GM12874 (cell line): ENCODE measurements around the gene IRF2BP2.

Source experiments
- TF ChIP-seq, protein P1 (sequence below): IDR thresholded peaks from 2 replicates; pipeline ENCODE4 v1.5.1; 2011; ENCODE audit warnings: low read depth, mild to moderate bottlenecking, control low read depth, low read length, moderate library complexity; ENCODE audit not compliant: insufficient read depth

The IRF2BP2 gene

DNA sequence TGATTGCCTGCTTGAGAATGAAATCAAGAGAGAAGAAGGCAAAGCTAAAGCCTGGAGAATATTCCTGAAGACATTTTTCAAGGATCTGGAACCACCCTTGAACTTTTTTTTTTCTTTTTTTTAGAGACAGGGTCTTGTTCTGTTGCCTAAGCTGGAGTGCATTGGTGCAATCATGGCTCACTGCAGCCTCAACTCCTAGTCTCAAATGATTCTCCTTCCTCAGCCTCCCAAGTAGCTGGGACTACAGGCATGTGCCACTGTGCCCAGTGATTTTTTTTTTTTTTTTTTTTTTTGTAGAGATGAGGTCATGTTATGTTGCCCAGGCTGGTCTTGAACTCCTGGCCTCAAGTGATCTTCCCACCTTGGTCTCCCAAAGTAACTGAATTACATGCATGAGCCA lies 22.2 kb upstream of the IRF2BP2 start:
- TF ChIP-seq, protein P1, sequence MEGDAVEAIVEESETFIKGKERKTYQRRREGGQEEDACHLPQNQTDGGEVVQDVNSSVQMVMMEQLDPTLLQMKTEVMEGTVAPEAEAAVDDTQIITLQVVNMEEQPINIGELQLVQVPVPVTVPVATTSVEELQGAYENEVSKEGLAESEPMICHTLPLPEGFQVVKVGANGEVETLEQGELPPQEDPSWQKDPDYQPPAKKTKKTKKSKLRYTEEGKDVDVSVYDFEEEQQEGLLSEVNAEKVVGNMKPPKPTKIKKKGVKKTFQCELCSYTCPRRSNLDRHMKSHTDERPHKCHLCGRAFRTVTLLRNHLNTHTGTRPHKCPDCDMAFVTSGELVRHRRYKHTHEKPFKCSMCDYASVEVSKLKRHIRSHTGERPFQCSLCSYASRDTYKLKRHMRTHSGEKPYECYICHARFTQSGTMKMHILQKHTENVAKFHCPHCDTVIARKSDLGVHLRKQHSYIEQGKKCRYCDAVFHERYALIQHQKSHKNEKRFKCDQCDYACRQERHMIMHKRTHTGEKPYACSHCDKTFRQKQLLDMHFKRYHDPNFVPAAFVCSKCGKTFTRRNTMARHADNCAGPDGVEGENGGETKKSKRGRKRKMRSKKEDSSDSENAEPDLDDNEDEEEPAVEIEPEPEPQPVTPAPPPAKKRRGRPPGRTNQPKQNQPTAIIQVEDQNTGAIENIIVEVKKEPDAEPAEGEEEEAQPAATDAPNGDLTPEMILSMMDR: no peak

DNA sequence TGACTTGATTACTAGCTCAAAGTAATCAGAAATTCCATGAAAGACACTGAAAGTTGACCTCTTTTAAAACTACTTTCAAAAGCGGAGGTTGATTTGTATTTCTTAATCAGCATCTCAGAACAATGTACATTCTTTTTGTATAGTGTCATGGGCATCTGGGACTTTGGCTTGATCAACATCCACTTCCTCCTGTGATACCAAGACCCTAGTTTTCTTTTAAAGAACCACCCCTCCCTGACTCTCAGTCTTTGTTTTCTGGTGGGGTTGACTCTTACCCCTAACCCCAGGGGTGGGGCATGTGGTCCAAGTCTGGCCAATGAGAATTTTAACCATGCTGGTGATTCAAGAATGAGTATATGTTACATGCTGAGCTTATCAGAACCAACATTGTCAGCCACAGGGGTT lies 21.7 kb upstream of the IRF2BP2 start:
- TF ChIP-seq, protein P1: no peak

DNA sequence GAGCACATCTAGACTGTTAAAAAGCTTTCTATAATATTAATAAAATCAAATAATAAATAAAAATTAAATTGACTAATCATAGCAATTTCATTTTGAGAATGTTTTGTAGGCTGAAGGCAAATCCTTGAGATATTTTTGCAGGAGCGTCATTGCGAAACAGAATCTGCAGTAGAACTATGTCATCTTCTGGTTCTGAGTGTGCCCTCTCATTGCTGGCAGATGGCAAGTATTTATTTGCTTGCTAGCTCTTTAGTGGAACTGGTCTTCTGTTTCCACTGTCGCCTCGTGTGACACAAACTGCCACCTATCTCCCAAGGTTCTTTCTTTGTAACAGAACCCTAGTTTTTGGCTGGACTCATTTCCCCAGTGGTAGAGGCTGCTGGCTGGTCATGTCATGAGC lies 19.0 kb upstream of the IRF2BP2 start:
- TF ChIP-seq, protein P1: no peak

DNA sequence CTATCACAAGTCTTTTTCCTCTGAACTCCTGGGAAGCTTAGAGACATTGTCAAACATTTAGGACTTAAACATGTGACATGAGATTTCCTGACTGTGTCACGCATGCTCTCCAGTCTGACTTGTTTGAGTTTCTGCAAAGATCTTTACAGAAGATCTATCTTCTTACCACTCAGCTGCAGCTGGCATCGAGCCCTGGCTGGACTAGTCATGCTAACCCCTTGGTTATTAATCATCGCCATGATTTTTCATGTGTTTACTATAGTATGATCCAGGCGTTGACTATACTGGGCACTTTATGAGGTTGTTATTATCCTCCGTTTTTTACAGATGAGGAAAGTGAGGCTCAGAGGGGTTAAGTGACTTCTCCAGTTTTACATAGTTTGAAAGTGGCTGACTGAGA lies 18.1 kb upstream of the IRF2BP2 start:
- TF ChIP-seq, protein P1: no peak

DNA sequence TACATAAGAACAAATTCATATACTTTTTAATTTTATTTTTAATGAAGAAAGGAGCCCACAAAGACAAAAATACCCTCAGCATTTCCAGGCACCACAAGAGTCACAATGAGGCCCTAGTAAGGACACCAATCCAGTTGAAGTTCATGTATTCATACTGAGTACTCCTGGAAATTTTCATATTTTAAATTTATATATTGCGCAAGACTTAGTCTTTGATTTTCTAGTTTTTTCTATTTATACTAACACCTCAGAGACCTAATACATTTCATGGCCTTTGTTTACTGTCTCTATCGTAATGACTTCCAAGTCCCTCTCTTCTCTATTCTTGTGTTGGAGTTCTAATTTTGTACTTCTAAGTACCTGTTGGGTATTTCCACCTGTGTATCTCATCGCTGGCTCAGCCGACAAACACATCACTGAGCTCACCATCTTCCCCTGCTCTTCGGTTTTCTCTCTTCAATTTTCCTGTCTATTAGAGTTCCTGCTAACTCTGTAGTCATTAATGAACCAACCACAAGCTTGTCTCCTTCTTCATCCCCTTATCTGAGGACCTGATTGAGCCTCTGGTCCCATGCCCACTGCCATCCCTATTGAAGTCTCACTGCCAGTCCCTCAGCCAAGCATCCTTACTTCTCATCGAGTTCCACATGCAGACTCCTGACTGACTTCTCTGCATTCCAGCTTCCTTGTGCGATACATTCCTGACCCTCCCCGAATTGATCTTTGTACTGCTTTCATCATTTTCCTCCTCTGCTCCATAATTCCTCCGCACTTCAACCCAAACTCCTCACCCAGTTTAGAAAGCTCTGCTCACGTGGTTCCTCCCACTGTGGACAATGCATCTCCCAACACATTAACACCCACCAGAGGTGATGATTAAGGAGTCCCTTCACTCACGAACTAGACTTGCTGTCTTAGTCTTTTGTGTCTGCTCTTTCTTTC lies 17.3 kb upstream of the IRF2BP2 start:
- TF ChIP-seq, protein P1: no peak

DNA sequence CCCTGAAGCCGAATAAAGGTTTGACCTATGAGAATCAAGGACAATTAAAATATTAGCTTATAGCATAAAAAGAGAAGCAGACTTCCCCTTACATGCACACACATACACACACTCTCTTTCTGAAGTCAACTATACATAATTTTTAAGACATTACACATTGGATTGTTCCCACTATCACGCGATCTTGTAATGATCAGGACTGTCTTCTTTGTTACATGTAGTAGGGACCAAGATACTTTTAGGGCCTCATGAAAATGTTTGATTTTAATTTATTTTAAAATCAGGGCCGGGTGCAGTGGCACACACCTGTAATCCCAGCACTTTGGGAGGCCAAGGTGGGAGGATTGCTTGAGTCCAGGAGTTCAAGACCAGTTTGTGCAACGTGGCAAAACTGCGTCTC lies 16.4 kb upstream of the IRF2BP2 start:
- TF ChIP-seq, protein P1: no peak

DNA sequence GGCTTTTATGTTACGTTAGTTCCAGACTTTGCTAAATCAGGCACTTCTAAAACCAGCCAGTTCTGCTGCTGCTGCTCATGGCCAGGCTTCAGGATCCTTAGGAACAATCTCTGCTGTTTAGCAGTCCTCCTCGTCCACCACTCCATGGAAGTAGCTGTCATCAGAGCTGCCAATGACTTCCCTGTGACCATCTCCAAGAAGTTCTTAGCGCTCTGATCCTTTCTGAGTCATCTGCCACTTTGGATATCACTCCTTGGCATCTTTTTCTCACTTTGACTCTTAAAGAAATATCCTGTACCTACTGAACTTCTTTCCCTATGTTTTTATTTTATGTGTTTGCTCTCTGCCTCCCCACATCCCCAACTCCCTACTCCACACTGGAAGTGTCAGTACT lies 14.7 kb upstream of the IRF2BP2 start:
- TF ChIP-seq, protein P1: no peak
